Measurements from ENCODE around the gene IGSF11. TPM values are rescaled to one million over a fixed set of nuclear protein-coding genes. Genes with fewer than 3 reads are reported as not detected.

The IGSF11 gene
- total and polyA plus RNA-seq, 2 donors (not counting 1 experiment from before 2014, with no cell fraction given), result not detected

- Histone ChIP-seq H3K9ac (ENCODE audit: low read length) (no peak overlapping the region), H4K20me1 (ENCODE audit: control insufficient read depth, insufficient read depth, low read length, poor library complexity, severe bottlenecking) (no peaks in the 10 kb centered on the region), H3K79me2 (ENCODE audit: control insufficient read depth, insufficient read depth, low read length) (no peaks in the 10 kb centered on the region), H3K4me3 (ENCODE audit: control extremely low read depth in 1 of 5, extremely low read depth in 1 of 5, insufficient read depth in 1 of 5, low read depth in 2 of 5, low read length in 4 of 5) (no peak overlapping the region), H3K4me1 (ENCODE audit: control insufficient read depth in 2 of 2, insufficient read depth in 2 of 2, low read length in 2 of 2) (no peaks in the 10 kb centered on the region), H3K4me2 (replicated peaks; ENCODE audit: low read depth, low read length, poor library complexity, severe bottlenecking) (no peak overlapping the region), H3K36me3 (replicated peaks in 1 of 2; ENCODE audit: control extremely low read depth in 1 of 2, control insufficient read depth in 1 of 2, extremely low read depth in 1 of 2, insufficient read depth in 2 of 2, low read length in 1 of 2) (no peaks in the 10 kb centered on the region), H3K27ac (ENCODE audit: low read length in 2 of 2) (no peak overlapping the region), H3K27me3 (replicated peaks in 1 of 4; ENCODE audit: control extremely low read depth in 1 of 4, control insufficient read depth in 3 of 4, insufficient read depth in 4 of 4, low read length in 3 of 4) (no peaks in the 10 kb centered on the region), H3K9me3 (ENCODE audit: control extremely low read depth in 1 of 3, control insufficient read depth in 2 of 3, insufficient read depth in 1 of 3, low read length in 2 of 3) (no peaks in the 10 kb centered on the region), H2AFZ (ENCODE audit: insufficient read depth, low read depth, low read length, poor library complexity, severe bottlenecking) (no peak overlapping the region)
- Mint-ChIP-seq H3K4me1 (no peaks in the 10 kb centered on the region), H3K4me3 (no peak overlapping the region), H3K27me3 (peaks cover 7% of the 10 kb centered on the region), H3K9me3 (ENCODE audit: insufficient read depth) (no peaks in the 10 kb centered on the region), H3K27ac (no peak overlapping the region)
- intact Hi-C loops (cut with micrococcal nuclease), result no loop called here
- no CpG with 5 or more reads among the region's 6 CpGs for WGBS (ENCODE audit: insufficient coverage)
- ChIA-PET POLR2A (no interaction called here), CTCF (no interaction called here)
- ATAC-seq (ENCODE audit: low read depth) (no peak), DNase-seq (no peak)
- TF ChIP-seq CTCF (IDR thresholded peaks at IDR 0.05) (no peak), EZH2 (IDR thresholded peaks at IDR 0.05; ENCODE audit: borderline replicate concordance, insufficient read depth, low read depth, low read length, poor library complexity, severe bottlenecking) (no peak)
These were observed 107.2 kb downstream of the IGSF11 start for GRCh38 chr3:118927449-118927848.

- H3K27me3 ChIP-seq (replicated peaks in 1 of 4; ENCODE audit: control extremely low read depth in 1 of 4, control insufficient read depth in 3 of 4, insufficient read depth in 4 of 4, low read length in 3 of 4), result peaks cover 0 to 6% (median 1%) of the 10 kb centered on the region in 4 experiments
- H3K9me3 ChIP-seq (ENCODE audit: control extremely low read depth in 1 of 3, control insufficient read depth in 2 of 3, insufficient read depth in 1 of 3, low read length in 2 of 3), result peaks cover 0 to 1% (median 0%) of the 10 kb centered on the region in 3 donors
- H3K79me2 ChIP-seq (ENCODE audit: control insufficient read depth, insufficient read depth, low read length), result no peaks in the 10 kb centered on the region
- Mint-ChIP-seq H3K9me3 (ENCODE audit: insufficient read depth) (no peaks in the 10 kb centered on the region), H3K4me1 (no peaks in the 10 kb centered on the region), H3K4me3 (no peak overlapping the region), H3K27me3 (peaks cover 19% of the 10 kb centered on the region), H3K27ac (no peak overlapping the region)
- H4K20me1 ChIP-seq (ENCODE audit: control insufficient read depth, insufficient read depth, low read length, poor library complexity, severe bottlenecking), result no peaks in the 10 kb centered on the region
- H3K4me2 ChIP-seq (replicated peaks; ENCODE audit: low read depth, low read length, poor library complexity, severe bottlenecking), result no peak overlapping the region
- no peak overlapping the region for H2AFZ ChIP-seq (ENCODE audit: insufficient read depth, low read depth, low read length, poor library complexity, severe bottlenecking)
- ChIA-PET CTCF (no interaction called here), POLR2A (no interaction called here)
- no peak overlapping the region for H3K27ac ChIP-seq (ENCODE audit: low read length in 2 of 2)
- ATAC-seq (ENCODE audit: low read depth) (no peak), DNase-seq (no peak)
- no peak overlapping the region for H3K9ac ChIP-seq (ENCODE audit: low read length)
- no peaks in the 10 kb centered on the region for H3K4me1 ChIP-seq (ENCODE audit: control insufficient read depth in 2 of 2, insufficient read depth in 2 of 2, low read length in 2 of 2)
- no peaks in the 10 kb centered on the region for H3K36me3 ChIP-seq (replicated peaks in 1 of 2; ENCODE audit: control extremely low read depth in 1 of 2, control insufficient read depth in 1 of 2, extremely low read depth in 1 of 2, insufficient read depth in 2 of 2, low read length in 1 of 2)
- intact Hi-C loops (cut with micrococcal nuclease), result no loop called here
- TF ChIP-seq CTCF (IDR thresholded peaks at IDR 0.05) (no peak), EZH2 (IDR thresholded peaks at IDR 0.05; ENCODE audit: borderline replicate concordance, insufficient read depth, low read depth, low read length, poor library complexity, severe bottlenecking) (no peak)
- no peak overlapping the region for H3K4me3 ChIP-seq (ENCODE audit: control extremely low read depth in 1 of 5, extremely low read depth in 1 of 5, insufficient read depth in 1 of 5, low read depth in 2 of 5, low read length in 4 of 5)
- WGBS (ENCODE audit: insufficient coverage), result 78% methylated on average over 3 of the region's 3 CpGs
These were observed 122.5 kb downstream of the IGSF11 start for GRCh38 chr3:118912188-118912587.
